ENCODE measurements around the gene FOXK2.

DNA sequence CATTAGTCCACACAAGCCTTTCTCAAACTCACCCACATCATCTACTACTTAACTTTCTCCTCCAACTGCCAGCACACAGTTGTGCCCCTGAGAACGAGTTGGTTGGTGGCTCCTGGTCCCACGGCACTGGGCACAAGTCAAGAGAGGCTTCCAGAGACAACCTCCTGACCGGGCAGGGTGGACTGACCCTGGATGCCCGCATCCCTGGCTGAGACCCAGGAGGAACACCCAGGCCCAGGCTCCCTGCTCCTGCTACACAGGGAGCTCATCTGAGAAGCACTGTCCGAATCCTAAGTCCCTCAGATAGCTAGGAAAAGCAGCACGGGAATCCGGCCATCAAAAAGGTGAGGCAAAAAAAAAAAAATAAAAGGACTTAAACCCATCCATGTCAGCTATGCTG is 99.7 kb downstream of the FOXK2 start:
- no peak for TF ChIP-seq POLR2A (IDR thresholded peaks at IDR 0.05)
- TF ChIP-seq, protein P1, sequence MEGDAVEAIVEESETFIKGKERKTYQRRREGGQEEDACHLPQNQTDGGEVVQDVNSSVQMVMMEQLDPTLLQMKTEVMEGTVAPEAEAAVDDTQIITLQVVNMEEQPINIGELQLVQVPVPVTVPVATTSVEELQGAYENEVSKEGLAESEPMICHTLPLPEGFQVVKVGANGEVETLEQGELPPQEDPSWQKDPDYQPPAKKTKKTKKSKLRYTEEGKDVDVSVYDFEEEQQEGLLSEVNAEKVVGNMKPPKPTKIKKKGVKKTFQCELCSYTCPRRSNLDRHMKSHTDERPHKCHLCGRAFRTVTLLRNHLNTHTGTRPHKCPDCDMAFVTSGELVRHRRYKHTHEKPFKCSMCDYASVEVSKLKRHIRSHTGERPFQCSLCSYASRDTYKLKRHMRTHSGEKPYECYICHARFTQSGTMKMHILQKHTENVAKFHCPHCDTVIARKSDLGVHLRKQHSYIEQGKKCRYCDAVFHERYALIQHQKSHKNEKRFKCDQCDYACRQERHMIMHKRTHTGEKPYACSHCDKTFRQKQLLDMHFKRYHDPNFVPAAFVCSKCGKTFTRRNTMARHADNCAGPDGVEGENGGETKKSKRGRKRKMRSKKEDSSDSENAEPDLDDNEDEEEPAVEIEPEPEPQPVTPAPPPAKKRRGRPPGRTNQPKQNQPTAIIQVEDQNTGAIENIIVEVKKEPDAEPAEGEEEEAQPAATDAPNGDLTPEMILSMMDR (IDR thresholded peaks at IDR 0.05), result no peak
- TF ChIP-seq EP300 (IDR thresholded peaks at IDR 0.05), result no peak

Measured in upper lobe of left lung (tissue), 4 donors.